Kidney (tissue), 14 donors: ENCODE measurements around the gene CEP63. TPM values are rescaled to one million over a fixed set of nuclear protein-coding genes. Genes with fewer than 3 reads are reported as not detected.
"Not testable (repeated sequence)": the region's sequence is repeated elsewhere in the genome, so short reads cannot be mapped to it uniquely, and the experiment has no call there.

Experiments used
- DNase-seq, 5 donors: peaks; one replicate each; pipeline ENCODE4 v3.0.0-alpha.2; 2013 to 2020
- FAIRE-seq: peaks from 2 replicates; lab custom pipeline; 2012; peaks lifted over from hg19 to GRCh38; lab: Jason Lieb, UNC
- H3K27ac ChIP-seq, 2 donors: one replicate each; pipeline ENCODE4 v1.7.0; 2013; ENCODE audit warnings: low read depth in 2 of 2, low read length in 2 of 2, inconsistent platforms in 1 of 2
- H3K27me3 ChIP-seq: one replicate; pipeline ENCODE4 v1.7.1; 2013; ENCODE audit warnings: low read length, inconsistent platforms; ENCODE audit not compliant: control insufficient read depth, insufficient read depth
- H3K36me3 ChIP-seq, 3 donors: one replicate each; pipeline versions ENCODE4 v1.7.0 to v1.7.1; 2013; ENCODE audit warnings: low read length in 3 of 3, control low read depth in 1 of 3, inconsistent platforms in 1 of 3; ENCODE audit not compliant: insufficient read depth in 3 of 3, control insufficient read depth in 2 of 3
- H3K4me1 ChIP-seq, 3 donors: one replicate each; pipeline versions ENCODE4 v1.7.0 to v1.7.1; 2013; ENCODE audit warnings: low read length in 3 of 3, inconsistent platforms in 1 of 3, low read depth in 1 of 3; ENCODE audit not compliant: control insufficient read depth in 2 of 3, insufficient read depth in 2 of 3
- H3K4me3 ChIP-seq, 3 donors: one replicate each; pipeline versions ENCODE4 v1.7.0 to v1.8.1; 2013; ENCODE audit warnings: low read length in 3 of 3, control low read depth in 1 of 3, inconsistent platforms in 1 of 3
- H3K9ac ChIP-seq, 3 donors: one replicate each; pipeline versions ENCODE4 v1.7.0 to v1.7.1; 2013; ENCODE audit warnings: low read length in 3 of 3, control low read depth in 1 of 3, inconsistent platforms in 1 of 3
- H3K9me3 ChIP-seq, 3 donors: one replicate each; pipeline versions ENCODE4 v1.7.0 to v1.7.1; 2013; ENCODE audit warnings: low read length in 3 of 3, control low read depth in 1 of 3, inconsistent platforms in 1 of 3; ENCODE audit not compliant: control insufficient read depth in 2 of 3, insufficient read depth in 1 of 3
- intact Hi-C: fragments of 100-400 bp; cut with DNase I; formaldehyde crosslinking; loops from one replicate; pipeline ENCODE4 v1.11.1; 2022
- polyA plus RNA-seq: library from polyadenylated mRNA; stranded (reverse); fragments of 350-450 nt; fragmentation: Illumina TruSeq; extraction: RNeasy Lipid Tissue Mini Kit (QIAGEN cat#74804); gene quantifications from one replicate; pipeline ENCODE4 v1.2.3, GENCODE V29; 2014; ENCODE audit warnings: low read depth, low replicate concordance; ENCODE audit not compliant: insufficient read depth
- total RNA-seq: library from RNA; stranded (reverse); fragmentation: NEBNext Ultra II Directional; extraction: Animal tissue kit (Norgen Biotek cat#: 25700); gene quantifications from one replicate; pipeline ENCODE4 v1.2.1, GENCODE V29; 2021
- TF ChIP-seq, protein P1 (sequence below): IDR thresholded peaks from 3 replicates; pipeline ENCODE4 v1.5.1; 2012; ENCODE audit warnings: mild to moderate bottlenecking, moderate library complexity, borderline replicate concordance; ENCODE audit not compliant: insufficient read depth; ENCODE audit errors: extremely low read depth
- donor health status: control.
- donor health status: control.
- donor health status: control.
- donor health status: control.
- donor health status: control.
- donor health status: DM: yes; HTN: yes; CAD: no.
- donor health status: Normal renal cell carcinoma (clear cell type).

The CEP63 gene
- total and polyA plus RNA-seq, 2 donors from 2014 or later, result 19.2 to 19.6 TPM

DNA sequence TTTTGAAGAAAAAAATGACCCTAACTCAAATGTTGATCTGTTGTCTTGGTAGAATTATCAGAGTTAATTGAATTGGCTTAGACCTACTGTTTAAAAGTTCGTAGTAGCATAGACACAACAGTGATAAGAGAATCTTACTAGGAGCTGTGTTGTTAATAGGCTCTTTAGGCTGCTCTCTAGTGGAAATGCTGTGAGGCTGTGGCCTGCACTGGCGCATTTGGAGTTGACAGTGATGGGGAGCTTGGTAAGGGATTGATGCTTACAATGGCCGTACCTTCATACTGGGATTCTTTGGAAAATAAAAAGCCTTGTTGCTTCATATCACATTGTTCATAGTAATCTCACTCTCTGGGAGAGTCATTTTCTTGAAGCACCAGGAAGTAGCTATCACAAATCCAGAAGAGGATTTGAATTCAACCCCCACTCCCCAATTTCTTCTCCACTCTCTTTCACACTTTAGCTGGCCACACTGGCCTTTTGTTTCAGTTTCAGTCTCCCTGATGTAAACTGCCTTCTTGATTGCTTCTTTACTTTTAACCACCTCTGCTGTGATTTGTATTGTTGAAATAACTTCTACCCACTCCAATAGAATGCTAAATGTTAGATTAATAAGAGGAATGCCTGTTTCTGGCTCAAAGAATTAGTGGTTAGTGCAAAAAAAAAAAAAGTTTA is 56.6 kb downstream of the CEP63 start:
- Histone ChIP-seq H3K4me1 (no peaks in the 10 kb centered on the region), H3K27ac (no peak overlapping the region), H3K4me3 (no peak overlapping the region), H3K9ac (no peak overlapping the region), H3K36me3 (peaks cover 0 to 10% (median 3%) of the 10 kb centered on the region in 3 donors), H3K9me3 (no peaks in the 10 kb centered on the region), H3K27me3 (no peaks in the 10 kb centered on the region)
- FAIRE-seq, result no peak
- intact Hi-C loops, result no loop called here
- TF ChIP-seq, protein P1, sequence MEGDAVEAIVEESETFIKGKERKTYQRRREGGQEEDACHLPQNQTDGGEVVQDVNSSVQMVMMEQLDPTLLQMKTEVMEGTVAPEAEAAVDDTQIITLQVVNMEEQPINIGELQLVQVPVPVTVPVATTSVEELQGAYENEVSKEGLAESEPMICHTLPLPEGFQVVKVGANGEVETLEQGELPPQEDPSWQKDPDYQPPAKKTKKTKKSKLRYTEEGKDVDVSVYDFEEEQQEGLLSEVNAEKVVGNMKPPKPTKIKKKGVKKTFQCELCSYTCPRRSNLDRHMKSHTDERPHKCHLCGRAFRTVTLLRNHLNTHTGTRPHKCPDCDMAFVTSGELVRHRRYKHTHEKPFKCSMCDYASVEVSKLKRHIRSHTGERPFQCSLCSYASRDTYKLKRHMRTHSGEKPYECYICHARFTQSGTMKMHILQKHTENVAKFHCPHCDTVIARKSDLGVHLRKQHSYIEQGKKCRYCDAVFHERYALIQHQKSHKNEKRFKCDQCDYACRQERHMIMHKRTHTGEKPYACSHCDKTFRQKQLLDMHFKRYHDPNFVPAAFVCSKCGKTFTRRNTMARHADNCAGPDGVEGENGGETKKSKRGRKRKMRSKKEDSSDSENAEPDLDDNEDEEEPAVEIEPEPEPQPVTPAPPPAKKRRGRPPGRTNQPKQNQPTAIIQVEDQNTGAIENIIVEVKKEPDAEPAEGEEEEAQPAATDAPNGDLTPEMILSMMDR, result no peak
- DNase-seq, result no peak

DNA sequence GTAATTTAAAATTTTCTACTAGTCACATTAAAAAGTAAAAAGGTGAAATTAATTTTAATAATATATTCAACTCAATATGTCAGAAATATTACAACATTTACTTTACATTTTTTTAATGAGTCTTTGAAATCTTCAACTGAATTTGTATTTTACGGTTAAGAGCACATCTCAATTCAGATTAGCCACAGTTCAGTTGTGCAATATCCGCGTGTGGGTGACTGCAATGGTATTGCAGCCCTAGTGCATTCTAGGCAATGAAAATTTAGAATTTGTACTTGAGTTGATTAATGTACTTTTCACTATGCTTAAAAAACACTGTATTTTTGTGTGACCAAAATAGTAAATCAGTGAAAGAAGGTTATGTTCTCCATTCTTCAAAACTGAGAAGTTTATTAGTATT is 57.3 kb downstream of the CEP63 start:
- Histone ChIP-seq H3K27ac (no peak overlapping the region), H3K9ac (no peak overlapping the region), H3K4me1 (no peaks in the 10 kb centered on the region), H3K36me3 (peaks cover 0 to 12% (median 3%) of the 10 kb centered on the region in 3 donors), H3K4me3 (no peak overlapping the region), H3K9me3 (no peaks in the 10 kb centered on the region), H3K27me3 (no peaks in the 10 kb centered on the region)
- intact Hi-C loops, result no loop called here
- FAIRE-seq (peak; percentile 37), DNase-seq (no peak)
- TF ChIP-seq, protein P1, result no peak

DNA sequence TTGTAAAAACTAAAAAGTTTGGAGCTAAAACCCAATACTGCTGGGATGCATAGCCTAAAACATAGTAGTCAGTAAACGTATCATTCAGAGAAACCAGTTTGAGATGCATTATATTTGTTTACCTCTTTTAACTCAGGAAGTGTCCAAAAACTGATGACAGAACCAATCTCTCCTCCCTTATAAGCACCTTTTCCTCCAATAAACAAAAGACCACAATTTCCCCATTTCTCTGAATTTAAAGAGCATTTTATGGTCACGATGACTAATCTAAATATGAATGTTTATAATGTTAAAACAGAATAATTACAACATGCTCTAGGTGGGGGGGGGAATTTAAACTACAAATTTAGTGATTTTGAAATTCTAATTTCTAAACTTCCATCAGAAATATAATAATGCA is 58.5 kb downstream of the CEP63 start:
- H3K9ac ChIP-seq, result no peak overlapping the region
- TF ChIP-seq, protein P1, result no peak
- H3K27ac ChIP-seq, result no peak overlapping the region
- no peak overlapping the region for H3K4me3 ChIP-seq
- no peaks in the 10 kb centered on the region for H3K4me1 ChIP-seq
- DNase-seq (no peak), FAIRE-seq (no peak)
- intact Hi-C loops, result no loop called here
- H3K36me3 ChIP-seq, result peaks cover 0 to 20% (median 4%) of the 10 kb centered on the region in 3 donors
- H3K27me3 ChIP-seq, result no peaks in the 10 kb centered on the region
- H3K9me3 ChIP-seq, result no peaks in the 10 kb centered on the region

DNA sequence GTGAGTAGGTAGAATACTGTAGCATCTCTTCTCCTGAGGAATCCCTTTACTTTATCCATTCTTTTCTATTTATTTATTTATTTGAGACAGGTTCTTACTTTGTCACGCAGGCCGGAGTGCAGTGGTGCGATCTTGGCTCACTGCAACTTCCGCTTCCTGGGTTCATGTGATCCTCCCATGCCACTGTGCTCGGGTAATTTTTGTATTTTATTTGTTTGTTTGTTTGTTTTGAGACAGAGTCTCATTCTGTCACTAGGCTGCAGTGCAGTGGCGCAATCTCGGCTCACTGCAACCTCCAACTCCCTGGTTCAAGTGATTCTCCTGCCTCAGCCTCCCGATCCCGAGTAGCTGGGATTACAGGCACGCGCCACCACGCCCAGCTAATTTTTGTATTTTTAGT is 58.9 kb downstream of the CEP63 start:
- H3K4me3 ChIP-seq, H3K4me1 ChIP-seq, H3K27me3 ChIP-seq, intact Hi-C loops, H3K9me3 ChIP-seq, H3K27ac ChIP-seq, H3K9ac ChIP-seq, FAIRE-seq, DNase-seq: not testable (repeated sequence)
- H3K36me3 ChIP-seq, result peaks cover 0 to 24% (median 7%) of the 10 kb centered on the region in 3 donors
